Ovary (tissue), 9 donors: ENCODE data around the gene RPS10. TPM values are rescaled to one million over a fixed set of nuclear protein-coding genes. Genes with fewer than 3 reads are reported as not detected.

Source experiments
- DNase-seq, 5 donors: peaks; one replicate each; pipeline ENCODE4 v3.0.0-alpha.2; 2019 to 2020
- H3K27ac ChIP-seq, 2 donors: fragments of 200-600 bp; one replicate each; pipeline versions ENCODE4 v1.5.1 to v1.8.0; 2019 to 2022
- H3K27me3 ChIP-seq: fragments of 200-600 bp; one replicate; pipeline ENCODE4 v1.8.0; 2022
- H3K36me3 ChIP-seq: fragments of 200-600 bp; sonication (generic); one replicate; pipeline ENCODE4 v1.5.1; 2019
- H3K4me1 ChIP-seq: one replicate; pipeline ENCODE4 v1.8.1; 2013; ENCODE audit warnings: mild to moderate bottlenecking, moderate library complexity; ENCODE audit not compliant: insufficient read depth
- H3K4me3 ChIP-seq: fragments of 200-600 bp; sonication (generic); one replicate; pipeline ENCODE4 v1.5.1; 2017
- H3K9me3 ChIP-seq, 2 donors: fragments of 200-600 bp in 1 of 2; sonication (generic) in 1 of 2; one replicate each; pipeline versions ENCODE4 v1.5.1 to v1.8.1; 2013 to 2019; ENCODE audit warnings: mild to moderate bottlenecking in 1 of 2, moderate library complexity in 1 of 2
- EP300 ChIP-seq: sonication (generic); formaldehyde crosslinking; IDR thresholded peaks from one replicate; pipeline ENCODE4 v1.6.1; 2017; ENCODE audit warnings: antibody characterized with exemption
- POLR2A ChIP-seq: fragments of 450-650 bp; IDR thresholded peaks from one replicate; pipeline ENCODE4 v1.6.1; 2017; ENCODE audit warnings: antibody characterized with exemption, mild to moderate bottlenecking, moderate library complexity
- WGBS, 3 donors: extraction: QIAGEN DNeasy Blood & Tissue Kit in 1 of 3; methylation state at CpG; one replicate each; pipeline versions ENCODE4 v1.1.5 to v1.1.7; 2013 to 2017; 5-methylcytosine and 5-hydroxymethylcytosine counted together
- intact Hi-C, 4 donors: fragments of 100-400 bp; cut with DNase I; formaldehyde crosslinking; loops; one replicate each; pipeline versions ENCODE4 v1.11.0 to v1.15.1; 2022 to 2023
- polyA plus RNA-seq, 2 donors: library from polyadenylated mRNA; stranded (reverse); fragments of 200-250 nt in 1 of 2; fragments of 350-450 nt in 1 of 2; fragmentation: Illumina TruSeq in 1 of 2; extraction: RNeasy Lipid Tissue Mini Kit (QIAGEN cat#74804) in 1 of 2; gene quantifications; one replicate each; pipeline ENCODE4 v1.2.3, GENCODE V29; 2013 to 2014
- total RNA-seq, 7 donors: library from RNA; depleted of rRNA in 2 of 7; stranded (reverse); fragments of >200 nt in 2 of 7; fragmentation: NEBNext Ultra II Directional in 3 of 7; extraction: Animal tissue kit (Norgen Biotek cat#: 25700) in 3 of 7; gene quantifications; one replicate each; pipeline versions ENCODE4 v1.1.0 to v1.2.4, GENCODE V29; 2016 to 2023
- TF ChIP-seq, protein P1 (sequence below), 3 donors: fragments of 450-650 bp in 2 of 3; fragments of 200-600 bp in 1 of 3; IDR thresholded peaks; one replicate each; pipeline versions ENCODE4 v1.5.1 to v1.8.0; 2016 to 2022; ENCODE audit warnings: antibody characterized with exemption in 3 of 3, mild to moderate bottlenecking in 1 of 3
- donor health status: DM: no; HTN: no; CAD: no; lungs with moderate emphysema.
- donor health status: DM: no; HTN: no; CAD: no.
- donor health status: Bipolar disorder and iron deficiency.
- donor health status: DM: yes; HTN: yes; CAD: no.
- donor health status: DM: no; HTN: no; CAD: no.
- donor health status: DM: yes; HTN: yes; CAD: no.

The RPS10 gene
- total and polyA plus RNA-seq, 9 donors: 1,945 to 10,077 (median 2,497) TPM

DNA sequence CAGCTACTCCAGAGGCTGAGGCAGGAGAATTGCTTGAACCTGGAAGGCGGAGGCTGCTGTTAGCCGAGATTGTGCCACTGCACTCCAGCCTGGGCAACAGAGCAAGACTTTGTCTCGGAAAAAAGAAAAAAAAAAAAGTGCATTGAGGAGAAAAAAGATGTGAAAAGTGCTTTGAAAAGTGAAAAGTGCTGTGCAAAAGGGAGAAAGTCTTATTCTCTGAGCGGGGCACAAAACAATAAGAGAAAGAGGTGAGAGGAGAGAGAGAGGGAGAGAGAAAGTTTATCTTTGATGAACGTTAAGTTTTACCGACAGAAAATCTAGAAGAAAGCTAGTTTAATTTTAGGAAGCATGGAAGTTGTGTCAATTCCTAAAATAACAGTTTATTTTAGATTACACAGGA, 36.1 kb upstream of the RPS10 start:
- Histone ChIP-seq H3K4me1 (no peaks in the 10 kb centered on the region), H3K36me3 (no peaks in the 10 kb centered on the region), H3K27ac (no peak overlapping the region), H3K27me3 (peaks cover 3% of the 10 kb centered on the region), H3K9me3 (no peaks in the 10 kb centered on the region), H3K4me3 (no peak overlapping the region)
- no peak for TF ChIP-seq EP300
- no peak for TF ChIP-seq POLR2A
- TF ChIP-seq, protein P1, sequence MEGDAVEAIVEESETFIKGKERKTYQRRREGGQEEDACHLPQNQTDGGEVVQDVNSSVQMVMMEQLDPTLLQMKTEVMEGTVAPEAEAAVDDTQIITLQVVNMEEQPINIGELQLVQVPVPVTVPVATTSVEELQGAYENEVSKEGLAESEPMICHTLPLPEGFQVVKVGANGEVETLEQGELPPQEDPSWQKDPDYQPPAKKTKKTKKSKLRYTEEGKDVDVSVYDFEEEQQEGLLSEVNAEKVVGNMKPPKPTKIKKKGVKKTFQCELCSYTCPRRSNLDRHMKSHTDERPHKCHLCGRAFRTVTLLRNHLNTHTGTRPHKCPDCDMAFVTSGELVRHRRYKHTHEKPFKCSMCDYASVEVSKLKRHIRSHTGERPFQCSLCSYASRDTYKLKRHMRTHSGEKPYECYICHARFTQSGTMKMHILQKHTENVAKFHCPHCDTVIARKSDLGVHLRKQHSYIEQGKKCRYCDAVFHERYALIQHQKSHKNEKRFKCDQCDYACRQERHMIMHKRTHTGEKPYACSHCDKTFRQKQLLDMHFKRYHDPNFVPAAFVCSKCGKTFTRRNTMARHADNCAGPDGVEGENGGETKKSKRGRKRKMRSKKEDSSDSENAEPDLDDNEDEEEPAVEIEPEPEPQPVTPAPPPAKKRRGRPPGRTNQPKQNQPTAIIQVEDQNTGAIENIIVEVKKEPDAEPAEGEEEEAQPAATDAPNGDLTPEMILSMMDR (IDR thresholded peaks at IDR 0.05): no peak
- intact Hi-C loops: no loop called here
- 56 to 63% (median 59%) methylated on average over 6 of the region's 6 CpGs for WGBS, 3 donors
- DNase-seq: no peak

- no peak for DNase-seq
- H3K27me3 ChIP-seq: peaks cover 3% of the 10 kb centered on the region
- no peaks in the 10 kb centered on the region for H3K9me3 ChIP-seq
- intact Hi-C loops: no loop called here
- H3K4me3 ChIP-seq: no peak overlapping the region
- WGBS, 3 donors: 75 to 77% (median 77%) methylated on average over 5 of the region's 5 CpGs
- TF ChIP-seq, protein P1 (IDR thresholded peaks at IDR 0.05): no peak
- no peak for TF ChIP-seq POLR2A
- no peak for TF ChIP-seq EP300
- no peaks in the 10 kb centered on the region for H3K4me1 ChIP-seq
- H3K36me3 ChIP-seq: no peaks in the 10 kb centered on the region
- no peak overlapping the region for H3K27ac ChIP-seq
Observed at GRCh38 chr6:34460796-34461507, 35.1 kb upstream of the RPS10 start.

- Histone ChIP-seq H3K4me3 (no peak overlapping the region), H3K27me3 (no peaks in the 10 kb centered on the region), H3K36me3 (no peaks in the 10 kb centered on the region), H3K9me3 (no peaks in the 10 kb centered on the region), H3K4me1 (no peaks in the 10 kb centered on the region), H3K27ac (no peak overlapping the region)
- TF ChIP-seq, protein P1 (IDR thresholded peaks at IDR 0.05): no peak
- TF ChIP-seq POLR2A: no peak
- no peak for TF ChIP-seq EP300
- WGBS, 3 donors: 54 to 58% (median 54%) methylated on average over 6 of the region's 6 CpGs
- DNase-seq: no peak
- intact Hi-C loops: no loop called here
Observed at GRCh38 chr6:34459899-34460593, 34.2 kb upstream of the RPS10 start.

DNA sequence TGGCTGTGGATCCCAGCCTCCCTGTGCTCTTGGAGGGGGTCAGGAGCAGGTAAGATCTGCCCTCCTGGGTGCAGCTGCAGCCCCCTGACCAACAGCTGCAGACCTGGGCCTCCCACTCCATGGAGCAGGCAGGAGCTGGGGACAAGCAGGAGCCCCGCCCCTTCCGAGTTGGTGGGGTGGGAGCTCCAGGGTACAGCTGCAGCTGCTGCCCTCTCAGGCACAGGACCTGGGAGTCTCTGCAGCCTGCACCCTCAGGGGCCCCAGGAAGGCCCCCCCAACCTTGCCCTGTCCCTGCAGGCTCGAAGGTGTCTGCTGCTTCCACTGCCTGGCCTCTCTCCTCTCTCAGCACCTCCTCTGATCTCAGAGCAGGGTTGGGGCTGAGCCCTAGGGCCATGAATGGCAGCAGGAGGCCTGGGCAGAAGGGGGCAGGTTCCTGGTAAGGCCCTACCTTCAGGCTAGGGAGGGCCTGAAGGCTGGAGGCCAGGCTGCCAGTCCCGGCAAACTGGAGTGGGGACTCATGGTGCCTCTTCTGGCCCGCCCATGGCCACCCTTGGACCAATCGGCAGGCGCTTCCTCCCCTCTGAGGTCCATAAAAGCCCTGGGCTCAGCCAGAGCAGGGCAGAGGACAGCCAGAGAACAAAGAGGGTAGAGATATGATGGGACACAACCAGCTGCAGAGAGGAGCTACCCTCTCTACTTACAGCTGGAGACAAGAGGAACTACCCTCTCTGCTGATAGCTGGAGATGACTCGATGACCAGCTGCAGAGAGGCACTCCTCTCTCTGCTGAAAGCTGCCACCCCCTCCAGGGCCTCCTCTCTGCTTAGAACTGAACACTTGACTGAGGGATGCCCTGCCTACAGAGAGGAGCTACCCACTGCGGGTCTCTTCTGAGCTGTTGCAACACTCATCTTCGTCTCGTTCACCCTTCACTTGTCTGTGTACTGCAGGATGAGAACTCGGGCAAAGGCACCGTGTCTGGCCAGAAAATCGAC, 32.2 kb upstream of the RPS10 start:
- WGBS, 3 donors: 77 to 84% (median 82%) methylated on average over 14 of the region's 14 CpGs
- no peaks in the 10 kb centered on the region for H3K9me3 ChIP-seq
- TF ChIP-seq EP300: no peak
- TF ChIP-seq, protein P1 (IDR thresholded peaks at IDR 0.05): no peak
- no peak for TF ChIP-seq POLR2A

More for the DNA sequence above, 32.2 kb upstream of the RPS10 start:
- no peak for DNase-seq
- no peaks in the 10 kb centered on the region for H3K36me3 ChIP-seq
- no peaks in the 10 kb centered on the region for H3K27me3 ChIP-seq
- no peaks in the 10 kb centered on the region for H3K4me1 ChIP-seq
- H3K4me3 ChIP-seq: no peak overlapping the region
- intact Hi-C loops: no loop called here
- H3K27ac ChIP-seq: no peak overlapping the region
